GM21825 (cell line): ENCODE measurements around the gene PRRT4.

Experiments used
- ATAC-seq: cut with Tn5 transposase; IDR thresholded peaks from one replicate; pipeline ENCODE4 v1.9.1; 2021; ENCODE audit warnings: mild to moderate bottlenecking, moderate library complexity; ENCODE audit not compliant: unreplicated experiment

The PRRT4 gene

GRCh38 chr7:128378637-128379036 is 17.1 kb upstream of the PRRT4 start:
- ATAC-seq, result no peak

DNA sequence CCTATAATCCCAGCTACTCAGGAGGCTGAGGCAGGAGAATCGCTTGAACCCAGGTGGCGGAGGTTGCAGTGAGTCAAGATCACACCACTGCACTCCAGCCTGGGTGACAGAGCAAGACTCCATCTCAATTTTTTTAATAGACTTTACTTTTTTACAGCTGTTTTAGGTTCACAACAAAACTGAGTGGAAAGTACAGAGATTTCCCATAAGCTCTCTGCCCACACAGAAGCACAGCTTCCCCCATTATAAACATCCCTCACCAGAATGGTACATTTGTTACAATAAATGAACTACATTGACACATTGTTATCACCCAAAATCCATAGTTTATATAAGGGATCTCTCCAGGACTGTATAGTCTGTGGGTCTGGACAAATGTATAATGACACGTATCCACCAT is 14.6 kb upstream of the PRRT4 start:
- no peak for ATAC-seq

DNA sequence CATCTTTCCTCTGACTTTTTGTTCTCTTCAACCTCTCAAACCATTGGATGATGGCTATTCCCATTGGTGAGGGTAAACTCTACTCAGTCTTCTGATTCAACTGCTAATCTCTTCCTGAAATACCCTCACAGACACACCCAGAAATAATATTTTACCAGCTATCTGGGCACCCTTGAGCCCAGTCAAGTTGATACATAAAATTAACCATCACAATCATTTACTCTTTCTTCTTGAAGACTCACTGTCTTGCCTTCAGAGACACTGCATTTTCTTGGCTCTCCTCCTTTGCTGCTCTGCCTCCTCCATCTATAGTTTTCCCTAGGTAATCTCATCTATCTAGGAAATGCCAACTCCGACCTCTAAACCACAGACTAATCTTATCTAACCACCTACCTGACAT is 12.6 kb upstream of the PRRT4 start:
- ATAC-seq, result no peak

- ATAC-seq, result no peak
These were observed 12.1 kb upstream of the PRRT4 start for GRCh38 chr7:128373606-128374005.

DNA sequence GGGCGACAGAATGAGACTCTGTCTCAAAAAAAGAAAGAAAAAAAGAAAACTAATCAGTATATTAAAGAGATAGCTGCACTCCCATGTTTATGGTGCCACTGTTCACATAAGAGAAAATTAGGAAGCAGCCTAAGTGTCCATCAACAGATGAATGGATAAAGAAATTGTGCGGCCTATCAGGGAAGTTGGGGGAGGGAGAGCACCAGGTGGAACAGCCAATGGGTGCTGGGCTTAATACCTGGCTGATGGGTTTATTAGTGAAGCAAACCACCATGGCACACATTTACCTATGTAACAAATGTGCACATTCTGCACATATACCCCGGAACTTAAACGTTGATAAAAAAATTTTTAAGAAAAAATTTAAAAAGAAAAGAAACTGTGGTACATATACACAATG is 9.0 kb upstream of the PRRT4 start:
- ATAC-seq, result no peak

GRCh38 chr7:128366986-128367385 is 5.5 kb upstream of the PRRT4 start:
- no peak for ATAC-seq

DNA sequence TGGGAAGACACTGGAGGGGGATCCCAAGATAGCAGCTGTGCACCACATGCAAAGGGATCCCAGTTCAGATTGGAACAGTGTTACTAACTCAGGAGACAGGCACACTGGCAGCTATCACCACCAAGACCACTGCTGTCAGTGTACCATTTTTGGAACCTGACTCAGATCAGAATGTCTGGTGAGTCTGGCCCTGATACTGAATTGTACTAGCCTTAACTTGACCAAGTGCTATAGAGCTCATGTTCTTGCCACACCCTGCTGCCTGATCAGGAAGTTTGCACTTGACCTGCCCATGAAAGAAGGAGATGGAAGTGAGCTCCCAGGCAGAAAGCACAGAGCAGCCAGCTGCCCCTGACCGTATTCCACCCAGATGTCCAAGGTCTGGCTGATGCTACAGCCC is 4.8 kb upstream of the PRRT4 start:
- no peak for ATAC-seq

DNA sequence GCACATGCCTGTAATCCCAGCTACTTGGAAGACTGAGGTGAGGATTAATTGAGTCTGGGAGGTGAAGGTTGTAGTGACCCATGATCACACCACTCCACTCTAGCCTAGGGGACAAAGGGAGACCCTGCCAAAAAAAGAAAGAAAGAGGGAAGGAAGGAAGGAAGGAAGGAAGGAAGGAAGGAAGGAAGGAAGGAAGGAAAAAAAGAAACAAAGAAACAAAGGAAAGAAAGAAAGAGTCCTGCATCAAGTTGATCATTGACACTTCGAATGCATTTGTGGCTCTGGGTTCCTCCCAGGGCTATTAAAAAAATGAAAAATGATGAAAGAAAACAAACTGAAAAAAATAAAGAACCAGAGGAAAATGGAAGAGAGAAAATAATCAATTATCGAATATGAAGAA is 3.9 kb upstream of the PRRT4 start:
- no peak for ATAC-seq

DNA sequence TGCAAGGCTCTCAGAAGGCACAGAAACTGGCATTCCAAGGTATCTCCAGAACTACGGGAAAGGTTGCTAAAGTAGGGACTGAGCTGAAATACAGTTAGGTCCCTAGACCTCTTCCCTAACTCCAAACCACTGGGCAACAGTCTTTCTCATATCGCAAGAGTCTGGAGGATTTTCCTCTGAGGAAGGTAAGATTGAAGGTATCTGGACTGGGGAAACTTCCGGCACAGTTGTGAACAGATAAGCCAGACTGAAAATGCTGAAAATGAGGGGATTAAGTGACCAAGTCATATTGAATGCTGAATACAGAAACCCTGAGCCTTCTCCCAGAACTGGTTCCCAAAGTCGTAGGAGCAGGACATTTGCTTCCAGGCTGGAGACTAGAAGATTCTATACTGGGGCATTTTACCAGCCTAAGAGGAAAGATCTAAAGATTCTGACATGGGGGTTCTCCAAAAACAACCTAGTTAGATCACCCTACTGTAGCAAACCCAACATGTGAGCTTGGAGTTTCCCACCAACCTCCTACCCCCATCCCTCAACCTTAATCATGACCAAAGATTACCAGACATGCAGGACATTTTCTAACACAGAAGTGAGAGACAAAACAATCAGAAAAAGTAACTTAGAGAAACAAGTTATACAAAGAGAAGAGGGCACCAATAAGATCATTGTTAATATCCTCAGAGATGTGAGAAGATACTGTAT is 2.8 kb upstream of the PRRT4 start:
- ATAC-seq, result no peak

GRCh38 chr7:128363261-128363721 is 1.8 kb upstream of the PRRT4 start:
- no peak for ATAC-seq

DNA sequence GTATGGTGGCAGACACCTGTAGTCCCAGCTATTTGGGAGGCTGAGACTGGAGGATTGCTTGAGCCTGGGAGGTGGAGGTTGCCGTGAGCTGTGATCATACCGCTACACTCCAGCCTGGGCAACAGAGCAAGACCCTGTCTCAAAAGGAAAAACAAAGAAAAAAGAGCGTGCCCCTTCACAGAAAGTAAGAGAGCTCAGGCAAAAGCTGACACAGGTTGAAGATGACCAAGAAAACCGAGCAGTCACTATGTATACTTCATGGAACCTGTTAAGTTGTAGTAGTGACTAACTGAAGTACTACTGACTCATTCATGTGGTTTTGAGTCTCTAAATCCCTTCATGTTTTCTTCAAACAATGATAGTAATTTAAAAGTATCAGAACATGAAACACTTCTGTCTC is 1.2 kb upstream of the PRRT4 start:
- ATAC-seq, result no peak

GRCh38 chr7:128360359-128360678 is 1.2 kb downstream of the PRRT4 start:
- ATAC-seq, result no peak

GRCh38 chr7:128359939-128360338 is 1.6 kb downstream of the PRRT4 start:
- no peak for ATAC-seq

DNA sequence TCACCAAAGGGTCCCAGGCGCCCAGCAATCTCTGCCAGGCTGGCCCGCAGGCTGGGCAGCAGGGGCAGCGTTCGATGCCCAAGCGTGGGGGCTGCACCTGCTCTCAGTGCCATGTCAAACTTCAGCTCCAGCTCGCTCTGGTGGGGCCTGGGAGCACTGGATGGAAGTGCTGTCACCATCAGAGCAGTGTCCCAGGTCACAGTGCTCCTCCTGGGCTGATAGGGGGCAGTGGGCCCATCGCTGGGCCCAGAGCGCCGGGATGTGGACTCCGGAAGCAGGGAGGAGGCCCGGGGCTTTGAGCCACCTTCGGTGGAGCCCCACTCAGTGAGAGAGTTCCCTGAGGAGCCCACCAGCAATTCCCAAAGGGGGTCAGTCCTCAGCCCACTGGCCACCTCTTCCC is 2.2 kb downstream of the PRRT4 start:
- ATAC-seq, result no peak

GRCh38 chr7:128358233-128358632 is 3.3 kb downstream of the PRRT4 start:
- no peak for ATAC-seq

DNA sequence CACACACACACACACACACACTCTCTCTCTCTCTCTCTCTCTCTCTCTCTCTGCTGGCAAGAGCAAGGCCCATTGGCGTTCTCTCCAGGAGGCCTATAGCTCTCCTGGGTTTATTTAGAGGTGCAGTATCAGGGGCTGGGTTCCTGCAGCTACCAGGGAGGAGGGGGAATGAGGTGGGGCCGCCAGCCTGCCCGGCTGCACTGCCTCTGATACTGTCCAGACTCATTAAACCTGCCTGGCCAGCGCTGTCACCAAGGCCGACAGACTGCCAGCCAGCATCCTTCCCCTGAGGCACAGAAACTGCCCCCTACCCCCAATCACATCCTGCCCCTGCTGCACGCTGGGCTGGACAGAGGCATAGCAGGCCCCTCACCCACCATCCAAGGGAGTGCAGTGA is 4.3 kb downstream of the PRRT4 start:
- no peak for ATAC-seq

- ATAC-seq, result no peak
These were observed 4.8 kb downstream of the PRRT4 start for GRCh38 chr7:128356546-128357216.

DNA sequence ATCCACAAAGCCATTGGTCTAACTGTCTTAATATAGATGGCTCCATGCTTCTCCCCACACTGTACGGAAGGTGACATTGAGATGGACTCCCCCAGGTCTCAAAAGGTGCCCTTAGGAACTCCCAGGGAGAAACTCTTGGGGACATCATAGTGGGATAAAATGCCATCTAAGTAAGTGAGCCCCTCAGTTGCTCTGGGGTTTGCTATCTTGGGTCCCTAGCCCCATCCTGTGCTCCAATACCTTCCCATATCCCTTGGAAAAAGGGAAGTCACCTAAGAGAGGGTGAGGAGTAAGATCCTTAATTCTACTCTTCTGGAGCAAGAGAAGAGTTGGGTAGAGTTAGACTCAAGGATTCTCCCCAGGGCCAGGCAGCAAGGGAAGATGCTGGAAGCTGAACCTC is 7.9 kb downstream of the PRRT4 start:
- no peak for ATAC-seq

DNA sequence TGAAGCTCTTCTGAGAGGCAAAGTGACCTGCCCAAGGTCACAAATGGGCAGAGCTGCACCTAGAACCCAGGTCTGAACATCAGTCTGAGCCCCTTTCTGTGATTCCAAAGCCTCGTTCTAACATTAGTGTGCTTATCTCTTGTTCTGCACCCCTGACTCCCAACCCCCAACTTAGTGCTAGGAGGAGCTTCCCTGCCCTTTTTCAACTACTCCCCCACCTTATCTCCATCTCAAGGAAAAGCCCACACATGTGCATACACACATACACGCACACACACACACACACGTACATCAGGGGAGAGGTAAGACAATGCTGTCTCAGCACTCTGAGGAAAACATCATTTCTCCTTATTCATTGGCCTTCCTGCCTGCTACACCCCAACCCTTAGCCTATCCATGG is 8.3 kb downstream of the PRRT4 start:
- ATAC-seq, result no peak

DNA sequence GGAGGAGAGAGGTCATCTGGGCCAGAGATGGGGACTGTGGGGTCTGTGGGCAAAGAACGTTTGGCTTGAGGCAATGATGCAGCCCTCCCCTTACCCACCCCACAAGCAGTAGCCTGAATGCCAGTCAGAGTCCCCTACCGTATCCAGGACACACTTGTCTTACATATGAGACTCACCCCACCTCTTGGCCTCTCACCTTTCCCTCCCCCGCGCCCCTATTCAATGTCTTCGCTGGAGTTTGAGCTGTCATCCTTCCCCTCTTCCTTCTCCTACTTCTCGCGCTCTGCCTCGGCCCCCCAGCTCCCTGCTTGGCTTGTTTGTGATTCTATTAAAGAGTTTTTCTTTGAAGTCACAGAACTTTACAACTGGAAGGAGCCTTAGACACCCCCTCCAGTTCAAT is 8.9 kb downstream of the PRRT4 start:
- ATAC-seq, result no peak

DNA sequence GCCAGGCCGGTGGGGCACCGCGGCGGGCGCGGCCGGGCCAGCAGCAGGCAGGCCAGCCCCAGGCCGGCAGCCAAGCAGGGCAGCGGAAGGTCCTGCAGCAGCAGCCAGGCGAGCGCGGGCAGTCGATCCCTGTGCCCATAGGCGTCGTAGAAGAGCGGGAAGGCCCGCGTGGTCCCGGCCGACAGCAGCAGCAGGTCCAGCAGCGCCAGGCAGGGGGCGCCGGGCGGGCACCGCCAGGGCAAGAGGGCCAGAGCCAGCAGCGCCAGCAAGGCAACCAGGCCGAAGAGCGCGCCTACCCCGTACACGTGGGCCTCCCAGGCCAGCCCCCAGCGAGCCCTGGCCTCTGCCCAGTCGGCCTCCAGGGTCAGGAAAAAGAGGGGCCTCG is 9.3 kb downstream of the PRRT4 start:
- no peak for ATAC-seq

DNA sequence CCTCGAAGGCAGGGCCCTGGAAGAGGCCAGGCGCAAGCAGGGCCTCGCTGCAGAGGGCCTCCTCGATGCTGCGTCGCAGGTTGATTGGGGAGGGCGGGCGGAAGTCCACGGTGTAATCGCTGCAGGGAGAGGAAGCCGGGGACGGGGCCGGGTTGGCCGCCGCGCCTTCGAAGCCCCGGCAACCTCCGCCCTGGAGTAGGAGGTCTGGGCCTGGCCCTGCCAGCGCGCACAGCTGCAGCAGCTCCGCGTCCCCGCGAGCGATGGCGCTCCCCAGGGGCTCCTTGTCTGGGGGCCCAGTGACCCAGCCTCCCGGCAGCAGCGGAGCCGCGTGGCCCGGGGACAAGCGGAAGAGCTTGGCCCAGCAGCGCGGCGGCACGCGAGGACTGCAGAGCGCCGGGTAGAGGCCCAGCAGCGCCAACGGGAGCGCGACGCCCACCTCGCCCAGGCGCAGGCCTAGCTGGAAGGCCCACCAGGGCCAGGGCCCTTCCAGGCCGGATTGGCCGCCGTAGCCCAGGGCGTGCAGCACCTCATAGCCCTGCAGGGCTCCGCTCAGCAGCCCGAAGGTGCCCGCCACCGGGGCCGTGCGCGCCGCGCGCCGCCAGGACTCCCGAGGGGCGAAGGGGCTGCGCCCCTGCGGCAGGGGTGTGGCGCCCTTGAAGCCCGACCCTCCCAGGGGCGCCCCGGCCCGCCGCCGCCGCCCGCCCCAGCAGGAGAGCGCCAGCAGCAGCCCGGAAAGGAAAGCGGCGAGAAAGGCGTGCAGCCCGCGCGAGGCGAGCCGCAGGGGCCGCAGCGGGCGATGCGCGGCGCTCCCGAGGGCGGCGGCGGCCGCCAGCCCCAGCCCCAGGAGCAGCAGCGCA is 10.0 kb downstream of the PRRT4 start:
- ATAC-seq, result no peak
